HepG2 (cell line): Measurements from ENCODE around the gene IFITM10.

Experiments used
- CBX2 ChIP-seq, 2 experiments: fragments of 200-600 bp in 1 of 2; sonication (generic); formaldehyde crosslinking in 1 of 2; IDR thresholded peaks; 2 replicates each; pipeline versions ENCODE4 v1.7.0 to v1.8.1; 2018 to 2022; ENCODE audit warnings: low read depth in 2 of 2, low read length in 1 of 2, mild to moderate bottlenecking in 1 of 2, missing genetic modification reagents in 1 of 2
- CTCF ChIP-seq: sonication (generic); formaldehyde crosslinking; IDR thresholded peaks from 2 replicates; pipeline ENCODE4 v1.5.0; 2020; ENCODE audit warnings: mild to moderate bottlenecking, missing genetic modification reagents, moderate library complexity
- PCBP2 ChIP-seq: fragments of 200-400 bp; formaldehyde crosslinking; optimal IDR thresholded peaks from 2 replicates; pipeline ENCODE3; 2018; ENCODE audit warnings: low read length, low read depth; ENCODE audit not compliant: poor library complexity, severe bottlenecking
- REXO4 ChIP-seq: sonication (generic); formaldehyde crosslinking; IDR thresholded peaks from 2 replicates; pipeline ENCODE4 v1.8.0; 2022; ENCODE audit warnings: missing genetic modification reagents, mild to moderate bottlenecking, borderline replicate concordance

- TF ChIP-seq REXO4 (CRISPR knock-in tag) (no peak), CBX2 (IDR thresholded peaks at IDR 0.05; ENCODE audit: low read depth, low read length) (no peak), CBX2 (CRISPR knock-in tag; IDR thresholded peaks at IDR 0.05; ENCODE audit: low read depth) (no peak), PCBP2 (no peak), CTCF (no peak)
Observed at GRCh38 chr11:1752907-1753228, 2.5 kb upstream of the IFITM10 start.
